SK-N-SH treated with all-trans-retinoic acid at 6 μM for 48 hours (cell line): Measurements from ENCODE around the gene CCBE1.

ENCODE experiments used
- ATAC-seq: fragments of 200-7000 bp; cut with Tn5 transposase; 3 replicates; pipeline ENCODE4 v1.9.1; 2020; ENCODE audit warnings: mild to moderate bottlenecking, moderate library complexity
- ARNTL ChIP-seq: fragments of 450-650 bp; formaldehyde crosslinking; IDR thresholded peaks from 2 replicates; pipeline ENCODE4 v1.5.0; 2020; ENCODE audit warnings: low read depth, mild to moderate bottlenecking, moderate library complexity, borderline replicate concordance
- BACH2 ChIP-seq: fragments of 250-450 bp; sonication (Bioruptor Pico); IDR thresholded peaks from 2 replicates; pipeline ENCODE4 v1.9.0; 2021; ENCODE audit warnings: mild to moderate bottlenecking, borderline replicate concordance
- CREB5 ChIP-seq: fragments of 250-450 bp; sonication (Bioruptor Pico); IDR thresholded peaks from 2 replicates; pipeline ENCODE4 v1.5.1; 2020; ENCODE audit warnings: low read depth, mild to moderate bottlenecking, moderate library complexity
- CSDC2 ChIP-seq: fragments of 250-450 bp; sonication (Bioruptor Pico); IDR thresholded peaks from 2 replicates; pipeline ENCODE4 v1.5.0; 2020; ENCODE audit warnings: mild to moderate bottlenecking, moderate library complexity
- ESRRG ChIP-seq: fragments of 250-450 bp; sonication (Bioruptor Pico); IDR thresholded peaks from 2 replicates; pipeline ENCODE4 v1.6.1; 2021; ENCODE audit warnings: mild to moderate bottlenecking
- ISL1 ChIP-seq: fragments of 250-450 bp; sonication (Bioruptor Pico); IDR thresholded peaks from 2 replicates; pipeline ENCODE4 v2.1.2; 2022; ENCODE audit warnings: mild to moderate bottlenecking, moderate library complexity
- OSR1 ChIP-seq: fragments of 250-450 bp; sonication (Bioruptor Pico); IDR thresholded peaks from 2 replicates; pipeline ENCODE4 v1.8.0; 2022; ENCODE audit warnings: moderate library complexity, mild to moderate bottlenecking, inconsistent platforms
- PATZ1 ChIP-seq: fragments of 250-450 bp; sonication (Bioruptor Pico); IDR thresholded peaks from 2 replicates; pipeline ENCODE4 v1.8.0; 2020; ENCODE audit warnings: mild to moderate bottlenecking, moderate library complexity, borderline replicate concordance
- PPARA ChIP-seq: fragments of 250-450 bp; sonication (Bioruptor Pico); IDR thresholded peaks from 2 replicates; pipeline ENCODE4 v1.5.0; 2020; ENCODE audit warnings: mild to moderate bottlenecking, borderline replicate concordance
- RARB ChIP-seq: fragments of 250-450 bp; sonication (Bioruptor Pico); IDR thresholded peaks from 2 replicates; pipeline ENCODE4 v1.8.0; 2021; ENCODE audit warnings: mild to moderate bottlenecking, moderate library complexity
- SNAI2 ChIP-seq: fragments of 250-450 bp; sonication (Bioruptor Pico); IDR thresholded peaks from 2 replicates; pipeline ENCODE4 v1.5.0; 2020; ENCODE audit warnings: mild to moderate bottlenecking, moderate library complexity
- TCF4 ChIP-seq: fragments of 250-450 bp; sonication (Bioruptor Pico); IDR thresholded peaks from 2 replicates; pipeline ENCODE4 v1.8.0; 2021; ENCODE audit warnings: mild to moderate bottlenecking, moderate library complexity, borderline replicate concordance
- TOX ChIP-seq: fragments of 250-450 bp; sonication (Bioruptor Pico); IDR thresholded peaks from 2 replicates; pipeline ENCODE4 v1.8.0; 2021; ENCODE audit warnings: mild to moderate bottlenecking, moderate library complexity, borderline replicate concordance
- TSHZ2 ChIP-seq: fragments of 250-450 bp; sonication (Bioruptor Pico); IDR thresholded peaks from 2 replicates; pipeline ENCODE4 v1.5.0; 2020; ENCODE audit warnings: mild to moderate bottlenecking, moderate library complexity
- ZC3H10 ChIP-seq: fragments of 250-450 bp; sonication (Bioruptor Pico); IDR thresholded peaks from 2 replicates; pipeline ENCODE4 v1.5.1; 2021; ENCODE audit warnings: mild to moderate bottlenecking, moderate library complexity
- ZFP3 ChIP-seq: fragments of 250-450 bp; sonication (Bioruptor Pico); IDR thresholded peaks from 2 replicates; pipeline ENCODE4 v1.5.0; 2020; ENCODE audit warnings: mild to moderate bottlenecking, moderate library complexity
- ZFP30 ChIP-seq: fragments of 450-650 bp; formaldehyde crosslinking; IDR thresholded peaks from 2 replicates; pipeline ENCODE4 v1.5.0; 2022; ENCODE audit warnings: mild to moderate bottlenecking, moderate library complexity
- ZNF565 ChIP-seq: fragments of 450-650 bp; formaldehyde crosslinking; conservative IDR thresholded peaks from 2 replicates; pipeline ENCODE4 v1.5.0; 2020; ENCODE audit warnings: low read depth, mild to moderate bottlenecking, moderate library complexity
- ZNF70 ChIP-seq: fragments of 450-650 bp; formaldehyde crosslinking; IDR thresholded peaks from 2 replicates; pipeline ENCODE4 v1.5.0; 2020; ENCODE audit warnings: mild to moderate bottlenecking, moderate library complexity
- ZNF8 ChIP-seq: fragments of 450-650 bp; formaldehyde crosslinking; IDR thresholded peaks from 2 replicates; pipeline ENCODE4 v1.5.0; 2020; ENCODE audit warnings: mild to moderate bottlenecking, moderate library complexity
- TF ChIP-seq, protein P1 (sequence below): fragments of 250-450 bp; sonication (Bioruptor Pico); IDR thresholded peaks from 2 replicates; pipeline ENCODE4 v1.5.1; 2021; ENCODE audit warnings: mild to moderate bottlenecking, moderate library complexity
- TF ChIP-seq, protein P2 (sequence below): fragments of 250-450 bp; sonication (Bioruptor Pico); IDR thresholded peaks from 2 replicates; pipeline ENCODE4 v1.8.0; 2021; ENCODE audit warnings: low read depth, mild to moderate bottlenecking, moderate library complexity, borderline replicate concordance

CCBE1 gene

DNA sequence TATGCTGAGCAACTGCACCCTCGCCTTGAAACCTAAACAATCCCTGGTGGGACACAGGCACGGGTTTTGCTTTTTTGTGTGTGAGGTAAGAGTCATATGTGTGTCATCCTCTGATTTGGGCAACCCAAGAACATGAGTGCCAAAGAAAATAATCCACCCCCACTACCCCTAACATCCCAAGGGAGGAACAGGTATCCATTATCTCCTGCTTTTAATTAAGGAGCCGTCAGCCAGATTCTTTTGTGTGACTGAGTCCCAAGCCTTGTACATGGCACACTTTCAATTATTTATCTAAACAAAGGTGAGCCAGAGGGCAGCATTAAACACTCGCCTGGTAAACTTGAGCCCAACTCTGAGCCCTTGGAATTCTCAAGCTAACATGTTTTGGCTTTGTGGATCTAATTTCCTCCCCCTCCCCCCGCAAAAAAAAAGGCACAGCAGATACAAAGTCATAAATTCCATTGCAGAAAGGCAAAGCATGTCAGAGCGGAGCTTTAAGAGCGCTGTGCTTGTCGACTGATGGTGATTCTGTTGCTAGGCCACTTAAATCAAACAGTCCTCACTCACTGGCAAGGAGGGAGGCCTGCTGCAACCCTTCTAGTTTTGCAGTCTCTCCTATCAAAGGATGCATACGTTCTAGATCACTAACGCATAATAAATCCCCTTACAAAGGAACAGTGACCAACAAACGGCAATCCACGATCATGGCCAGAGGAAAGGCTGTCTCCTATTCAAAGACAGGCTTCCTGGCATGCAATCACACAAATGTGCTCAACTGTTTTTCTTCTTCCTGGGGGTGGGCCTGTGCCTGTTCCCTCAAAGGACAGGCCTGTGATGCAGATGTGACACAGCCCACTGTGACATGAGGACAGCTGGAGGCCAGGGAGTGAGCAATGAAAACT lies 194.7 kb downstream of the CCBE1 start:
- peak; percentile 96 for ATAC-seq
- TF ChIP-seq ZNF565 (CRISPR knock-in tag) = no peak
- no peak for TF ChIP-seq SNAI2 (CRISPR knock-in tag)
- TF ChIP-seq, protein P1, sequence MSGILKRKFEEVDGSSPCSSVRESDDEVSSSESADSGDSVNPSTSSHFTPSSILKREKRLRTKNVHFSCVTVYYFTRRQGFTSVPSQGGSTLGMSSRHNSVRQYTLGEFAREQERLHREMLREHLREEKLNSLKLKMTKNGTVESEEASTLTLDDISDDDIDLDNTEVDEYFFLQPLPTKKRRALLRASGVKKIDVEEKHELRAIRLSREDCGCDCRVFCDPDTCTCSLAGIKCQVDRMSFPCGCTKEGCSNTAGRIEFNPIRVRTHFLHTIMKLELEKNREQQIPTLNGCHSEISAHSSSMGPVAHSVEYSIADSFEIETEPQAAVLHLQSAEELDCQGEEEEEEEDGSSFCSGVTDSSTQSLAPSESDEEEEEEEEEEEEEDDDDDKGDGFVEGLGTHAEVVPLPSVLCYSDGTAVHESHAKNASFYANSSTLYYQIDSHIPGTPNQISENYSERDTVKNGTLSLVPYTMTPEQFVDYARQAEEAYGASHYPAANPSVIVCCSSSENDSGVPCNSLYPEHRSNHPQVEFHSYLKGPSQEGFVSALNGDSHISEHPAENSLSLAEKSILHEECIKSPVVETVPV (CRISPR knock-in tag) = no peak
- TF ChIP-seq RARB (CRISPR knock-in tag) = 0 out of 2 replicates have a peak, but pooled peaks have one; percentile 66
- peak; percentile 56; the same call in 1 of the 2 replicates for TF ChIP-seq TCF4
- TF ChIP-seq TSHZ2 (CRISPR knock-in tag) = peak; percentile 52; the same call in 1 of the 2 replicates
- peak; percentile 82 for TF ChIP-seq ISL1
- no peak; the same call in 1 of the 2 replicates for TF ChIP-seq ZNF8 (CRISPR knock-in tag)
- no peak for TF ChIP-seq CREB5 (CRISPR knock-in tag)
- peak; percentile 65; the same call in 1 of the 2 replicates for TF ChIP-seq PATZ1 (CRISPR knock-in tag)
- TF ChIP-seq ARNTL (CRISPR knock-in tag) = no peak; the same call in 1 of the 2 replicates
- TF ChIP-seq OSR1 (CRISPR knock-in tag) = no peak
- no peak for TF ChIP-seq ZFP30 (CRISPR knock-in tag)
- TF ChIP-seq ZNF70 (CRISPR knock-in tag) = no peak
- TF ChIP-seq PPARA (CRISPR knock-in tag) = no peak
- TF ChIP-seq, protein P2, sequence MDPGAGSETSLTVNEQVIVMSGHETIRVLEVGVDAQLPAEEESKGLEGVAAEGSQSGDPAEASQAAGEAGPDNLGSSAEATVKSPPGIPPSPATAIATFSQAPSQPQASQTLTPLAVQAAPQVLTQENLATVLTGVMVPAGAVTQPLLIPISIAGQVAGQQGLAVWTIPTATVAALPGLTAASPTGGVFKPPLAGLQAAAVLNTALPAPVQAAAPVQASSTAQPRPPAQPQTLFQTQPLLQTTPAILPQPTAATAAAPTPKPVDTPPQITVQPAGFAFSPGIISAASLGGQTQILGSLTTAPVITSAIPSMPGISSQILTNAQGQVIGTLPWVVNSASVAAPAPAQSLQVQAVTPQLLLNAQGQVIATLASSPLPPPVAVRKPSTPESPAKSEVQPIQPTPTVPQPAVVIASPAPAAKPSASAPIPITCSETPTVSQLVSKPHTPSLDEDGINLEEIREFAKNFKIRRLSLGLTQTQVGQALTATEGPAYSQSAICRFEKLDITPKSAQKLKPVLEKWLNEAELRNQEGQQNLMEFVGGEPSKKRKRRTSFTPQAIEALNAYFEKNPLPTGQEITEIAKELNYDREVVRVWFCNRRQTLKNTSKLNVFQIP = 0 out of 2 replicates have a peak, but pooled peaks have one; percentile 22
- TF ChIP-seq ZC3H10 (CRISPR knock-in tag) = no peak
- TF ChIP-seq ESRRG (CRISPR knock-in tag) = no peak
- no peak for TF ChIP-seq BACH2 (CRISPR knock-in tag)
- no peak for TF ChIP-seq CSDC2 (CRISPR knock-in tag)
- TF ChIP-seq ZFP3 (CRISPR knock-in tag) = no peak
- peak; percentile 64; the same call in 1 of the 2 replicates for TF ChIP-seq TOX (CRISPR knock-in tag)
- TF ChIP-seq, all 23 proteins: peak for 7

GRCh38 chr18:59501920-59502273 lies 195.3 kb downstream of the CCBE1 start:
- no peak; the same call in 2 of the 3 replicates for ATAC-seq
- TF ChIP-seq BACH2 (CRISPR knock-in tag) (no peak), SNAI2 (CRISPR knock-in tag) (peak; percentile 9; the same call in 1 of the 2 replicates), TSHZ2 (CRISPR knock-in tag) (0 out of 2 replicates have a peak, but pooled peaks have one; percentile 0)
- TF ChIP-seq, all 23 proteins: peak for 2
